ENCODE results near the gene DIP2C.

DNA sequence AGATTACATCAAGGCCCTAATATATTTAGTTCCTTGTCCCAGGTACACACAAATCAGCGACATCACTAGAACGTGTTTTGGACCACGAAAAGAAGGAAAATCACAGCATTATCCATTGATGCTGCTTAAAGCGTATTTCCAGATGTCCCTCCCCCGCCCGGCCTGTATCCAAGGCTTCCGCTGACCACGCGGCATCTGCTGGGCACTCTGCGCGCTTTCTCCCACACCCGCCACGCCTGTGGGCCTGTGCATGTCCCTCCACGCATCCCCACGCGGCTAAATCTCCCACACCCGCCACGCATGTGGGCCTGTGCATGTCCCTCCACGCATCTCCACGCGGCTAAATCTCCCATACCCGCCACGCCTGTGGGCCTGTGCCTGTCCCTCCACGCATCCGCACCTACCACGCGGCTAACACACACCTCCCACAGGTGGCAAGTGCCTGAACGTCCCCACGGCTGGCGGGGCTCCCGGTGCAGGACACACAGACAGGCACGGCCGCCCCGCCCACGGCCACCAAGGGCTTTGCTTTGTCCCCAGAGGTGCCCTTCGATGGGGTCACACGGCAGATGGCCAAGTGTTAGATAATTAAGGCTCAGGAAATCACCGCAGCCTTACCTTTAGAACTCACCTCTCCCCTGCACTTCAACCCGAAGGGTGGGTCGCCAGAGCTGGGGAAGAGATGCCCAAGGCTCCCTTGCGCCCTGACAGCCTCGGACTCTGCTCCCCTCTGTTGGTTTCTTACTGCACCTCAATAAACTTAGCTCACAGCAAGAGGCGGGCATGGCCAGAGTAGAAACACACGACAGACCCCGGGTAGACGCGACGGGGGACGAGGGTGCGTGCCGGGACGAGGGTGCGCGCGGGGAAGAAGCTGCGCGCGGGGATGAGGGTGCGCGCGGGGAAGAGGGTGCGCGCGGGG lies 49.5 kb downstream of the DIP2C start:
- no peak for TF ChIP-seq CTCF (conservative IDR thresholded peaks at IDR 0.05)
- TF ChIP-seq ZFX (IDR thresholded peaks at IDR 0.05): no peak
